Right renal cortex interstitium (tissue), 3 donors: ENCODE measurements around the gene MLLT3. TPM values are rescaled to one million over a fixed set of nuclear protein-coding genes. Genes with fewer than 3 reads are reported as not detected.

Experiments
- DNase-seq, 3 donors: peaks; one replicate each; pipeline ENCODE4 v3.0.0-alpha.2; 2013; ENCODE audit warnings: low read depth in 3 of 3, low spot score in 2 of 3
- polyA plus RNA-seq, 3 donors: library from polyadenylated mRNA; unstranded; fragments of 120-200 nt; gene quantifications; one replicate each; pipeline ENCODE4 v1.2.1, GENCODE V29; 2013; ENCODE audit not compliant: insufficient read length in 3 of 3

Gene MLLT3
- polyA plus RNA-seq, 3 donors: 32.4 to 40.2 (median 36.6) TPM

- no peak for DNase-seq
These were observed 95.6 kb downstream of the MLLT3 start for GRCh38 chr9:20526500-20527319.

- DNase-seq: no peak
These were observed 97.5 kb downstream of the MLLT3 start for GRCh38 chr9:20524776-20525175.

GRCh38 chr9:20518737-20519136 is 103.6 kb downstream of the MLLT3 start:
- DNase-seq: no peak

DNA sequence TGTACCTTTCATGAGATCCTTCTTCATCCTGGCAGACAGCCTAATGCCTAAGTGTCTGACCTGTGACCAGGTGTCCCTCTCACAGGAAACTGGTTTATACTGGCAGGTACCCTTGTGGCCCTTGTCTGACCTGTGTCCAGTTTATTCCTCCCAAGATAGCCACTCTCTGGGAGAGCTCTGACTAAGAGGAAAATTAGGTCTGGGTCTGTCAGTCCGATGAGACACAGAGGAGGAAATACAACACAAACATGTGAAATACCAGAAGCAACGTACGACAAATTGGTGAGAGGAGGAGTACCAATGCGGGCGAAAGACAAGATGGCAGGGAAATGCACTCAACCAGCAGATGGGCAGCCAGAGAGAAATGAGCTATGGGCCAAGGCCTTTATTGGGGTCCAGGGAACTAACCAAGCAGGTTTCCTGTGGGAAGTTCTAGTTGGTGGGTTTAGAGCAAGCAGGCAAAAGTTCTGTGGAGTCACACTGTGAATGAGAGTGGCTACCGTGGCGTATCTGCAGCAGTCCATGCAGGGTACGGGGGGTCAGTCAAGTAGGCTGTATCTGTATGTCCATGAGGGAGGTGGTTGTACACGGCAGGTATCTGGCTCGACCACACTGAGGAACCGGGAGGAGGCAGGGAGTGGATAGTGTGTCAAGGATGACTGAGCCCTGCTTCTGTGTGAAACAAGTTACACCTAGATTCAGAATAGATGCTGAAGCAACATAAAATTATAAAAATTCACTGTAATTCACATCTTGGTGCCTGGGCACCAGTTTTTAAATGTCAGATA is 109.0 kb downstream of the MLLT3 start:
- no peak for DNase-seq

DNA sequence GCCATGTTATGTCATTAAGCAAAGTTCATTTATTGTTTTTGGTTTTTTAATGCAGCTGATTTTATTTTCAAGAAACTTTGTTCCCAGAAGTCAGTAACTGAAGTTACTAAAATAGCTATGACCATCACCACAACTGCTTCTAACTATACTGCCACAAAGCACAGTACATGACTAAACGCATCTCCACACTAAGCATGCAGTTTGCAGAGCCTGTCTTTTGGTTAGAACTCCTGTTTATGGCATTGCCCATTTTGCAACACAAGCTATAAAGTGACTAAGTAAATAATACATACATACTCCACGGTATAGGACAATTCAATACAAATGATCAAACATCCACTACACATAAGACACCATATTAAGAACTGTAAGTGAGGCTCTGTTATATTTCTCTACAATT is 109.7 kb downstream of the MLLT3 start:
- DNase-seq: no peak

DNA sequence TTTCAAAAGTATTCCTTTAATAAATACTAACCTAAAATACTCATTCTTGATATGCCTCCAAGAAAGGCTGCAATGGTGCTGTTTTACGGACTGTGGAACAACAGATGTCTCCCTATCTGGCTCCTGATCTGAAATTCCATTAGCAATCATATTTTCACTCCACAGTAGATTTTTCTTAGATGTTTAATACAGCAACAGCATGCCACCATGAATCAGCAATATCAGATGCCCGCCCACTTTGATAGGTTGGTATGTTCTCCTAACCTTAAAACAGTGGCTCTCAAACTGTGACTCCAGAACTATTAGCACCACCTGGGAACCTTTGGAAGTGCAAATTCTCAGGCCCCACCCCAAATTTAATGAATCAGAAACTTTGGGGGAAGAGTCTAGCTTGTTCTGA is 110.2 kb downstream of the MLLT3 start:
- no peak for DNase-seq

GRCh38 chr9:20511686-20512085 is 110.6 kb downstream of the MLLT3 start:
- DNase-seq: no peak

DNA sequence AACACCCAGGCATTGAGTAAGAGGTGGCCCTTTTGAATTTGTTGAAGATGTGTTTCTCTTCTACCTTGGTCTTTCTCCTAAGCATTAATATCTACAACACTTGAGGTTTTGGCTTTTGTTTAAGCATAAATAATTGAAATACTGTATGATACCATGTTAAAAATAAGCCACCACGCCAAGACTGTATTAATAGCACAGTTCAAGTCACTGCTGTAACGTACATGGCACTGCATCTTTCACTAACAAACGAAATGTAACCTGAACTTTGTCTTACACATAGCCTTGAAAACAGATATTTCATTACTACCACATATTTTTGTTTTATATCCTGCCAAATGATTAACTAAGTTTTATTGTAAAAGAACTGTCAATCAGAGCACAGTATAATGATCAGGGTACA is 112.8 kb downstream of the MLLT3 start:
- no peak for DNase-seq

DNA sequence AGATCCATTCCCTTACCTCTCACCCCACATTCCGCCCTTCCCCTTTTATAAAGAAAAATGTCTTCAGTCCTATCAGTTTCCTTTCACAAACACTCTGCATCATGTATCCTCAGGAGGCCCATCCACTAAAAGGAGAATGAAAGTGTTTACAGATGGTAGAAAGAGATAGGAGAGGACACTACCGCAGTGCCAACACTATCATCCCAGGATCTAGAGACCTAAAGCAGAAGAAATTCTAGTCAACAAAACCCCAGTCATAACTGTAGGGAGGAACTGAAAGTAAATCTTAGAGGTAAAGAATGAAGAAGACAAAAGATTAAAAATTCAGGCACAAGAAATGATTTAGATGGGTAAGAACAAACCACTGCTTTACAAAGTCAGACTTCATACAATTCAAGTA is 114.1 kb downstream of the MLLT3 start:
- no peak for DNase-seq

DNA sequence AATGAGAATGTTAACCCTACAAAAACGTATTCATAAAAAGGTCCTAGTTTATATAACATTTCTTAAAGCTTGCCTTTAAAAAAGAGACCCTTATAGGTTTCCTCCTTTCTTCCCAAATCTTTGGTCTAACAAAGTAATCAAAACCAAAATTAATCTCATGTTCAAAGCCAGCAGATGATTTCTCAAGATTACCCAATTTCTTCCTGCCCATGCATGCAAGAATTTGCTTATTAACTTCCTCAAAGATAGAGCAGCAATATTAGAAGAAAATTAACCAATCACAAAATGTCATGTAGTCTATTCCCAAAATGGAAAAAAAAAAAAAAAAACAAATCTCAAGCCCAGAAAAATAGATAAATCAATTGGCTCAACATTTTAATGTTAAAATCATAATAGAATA is 114.9 kb downstream of the MLLT3 start:
- DNase-seq: no peak

GRCh38 chr9:20506099-20506900 is 116.0 kb downstream of the MLLT3 start:
- no peak for DNase-seq

- no peak for DNase-seq
These were observed 116.7 kb downstream of the MLLT3 start for GRCh38 chr9:20505574-20505973.

DNA sequence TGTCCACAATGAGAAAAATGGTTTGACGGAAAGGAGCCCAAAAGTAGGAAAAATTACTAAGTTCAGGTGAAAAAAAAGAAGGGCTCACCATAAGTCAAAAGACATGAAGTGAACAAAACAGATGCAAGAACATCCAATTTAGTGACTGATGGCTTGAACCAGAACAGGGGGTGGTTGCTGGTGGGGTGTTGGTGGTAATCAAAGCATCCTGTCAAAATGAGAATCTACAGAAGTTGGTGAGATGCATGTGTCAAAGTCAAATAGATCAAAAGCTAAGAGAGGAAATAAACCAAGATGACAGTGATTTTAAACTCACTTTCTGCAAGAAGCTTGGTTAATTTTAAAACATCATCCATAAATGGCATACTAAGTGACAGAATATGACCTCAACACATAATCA is 117.4 kb downstream of the MLLT3 start:
- DNase-seq: no peak

GRCh38 chr9:20500101-20500500 is 122.2 kb downstream of the MLLT3 start:
- no peak for DNase-seq

DNA sequence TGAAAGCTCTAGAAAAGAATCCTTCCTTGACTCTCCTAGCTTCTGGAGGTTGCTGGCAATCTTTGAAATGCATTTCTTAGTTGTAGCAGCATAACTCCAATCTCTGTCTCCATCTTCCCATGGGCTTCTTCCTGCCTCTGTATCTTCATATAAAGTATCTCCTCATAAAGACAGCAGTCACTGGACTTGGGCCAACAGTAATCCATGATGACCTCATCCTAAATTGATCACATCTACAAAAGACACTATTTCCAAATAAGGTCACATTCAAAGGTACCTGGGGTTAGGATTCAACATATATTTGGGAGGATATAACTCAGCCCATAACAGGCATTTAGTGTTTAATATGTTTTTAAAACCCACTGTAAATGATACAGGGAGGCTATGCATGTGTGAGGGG is 123.3 kb downstream of the MLLT3 start:
- DNase-seq: no peak

- no peak for DNase-seq
These were observed 126.0 kb downstream of the MLLT3 start for GRCh38 chr9:20496328-20496727.

DNA sequence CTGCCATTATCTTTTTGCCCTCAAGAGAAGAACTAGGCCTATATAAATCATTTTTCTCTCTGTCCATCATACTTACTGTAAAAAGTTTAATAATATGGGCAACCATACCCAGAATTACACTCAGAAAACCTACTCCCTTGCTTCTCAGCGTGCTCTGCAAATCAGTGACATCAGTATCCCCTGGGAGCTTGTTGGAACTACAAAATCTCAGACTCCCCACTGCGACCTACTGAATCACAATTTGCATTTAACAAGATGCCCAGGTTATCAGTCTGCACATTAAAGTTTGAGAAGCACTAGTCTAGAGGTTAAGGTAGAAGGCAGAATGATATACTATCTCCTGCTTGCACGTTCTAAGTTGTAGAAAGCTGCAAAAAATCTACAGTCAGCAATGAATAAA is 127.2 kb downstream of the MLLT3 start:
- DNase-seq: no peak

DNA sequence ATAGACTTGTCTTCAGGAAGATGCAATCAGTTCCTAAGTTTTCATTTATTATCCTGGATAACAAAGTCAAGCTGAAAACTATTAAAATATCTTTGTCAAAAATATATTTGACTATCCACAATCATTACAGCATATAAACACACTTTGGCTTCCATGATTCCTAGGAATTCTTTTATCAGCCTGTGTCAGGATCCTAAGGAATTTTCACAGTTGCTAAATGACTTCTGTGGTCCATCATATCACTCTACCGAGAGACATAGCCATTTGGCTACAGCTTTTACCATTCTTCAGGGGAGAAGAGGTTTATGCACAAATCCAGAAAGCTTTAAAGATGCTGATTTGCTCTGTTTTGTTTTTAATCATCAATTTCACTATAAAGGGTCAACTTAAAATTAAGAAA is 128.3 kb downstream of the MLLT3 start:
- no peak for DNase-seq

DNA sequence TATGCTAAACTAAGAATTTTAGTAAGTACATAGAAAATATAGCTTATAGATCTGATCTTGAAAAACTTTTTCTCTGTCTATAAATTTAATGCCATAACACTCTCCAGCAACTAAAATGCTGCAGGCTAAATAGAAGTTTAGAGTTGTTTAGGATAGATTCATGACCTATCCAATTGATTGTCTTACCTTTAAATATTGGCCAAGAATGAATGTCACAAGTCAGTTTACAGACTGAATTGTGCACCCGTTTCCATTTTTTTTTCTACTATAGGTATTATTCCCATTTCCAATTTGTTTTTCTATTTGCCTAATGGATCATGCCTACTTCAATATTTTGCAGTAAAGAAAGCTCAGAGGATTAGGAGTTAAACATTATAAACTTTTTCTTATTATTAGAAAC is 129.5 kb downstream of the MLLT3 start:
- no peak for DNase-seq

GRCh38 chr9:20491612-20492011 is 130.7 kb downstream of the MLLT3 start:
- DNase-seq: no peak

- DNase-seq: no peak
These were observed 132.0 kb downstream of the MLLT3 start for GRCh38 chr9:20490246-20490834.
